ENCODE measurements around the gene KRTAP3-1. TPM values are rescaled to one million over a fixed set of nuclear protein-coding genes. Genes with fewer than 3 reads are reported as not detected.
A peak's percentile ranks its signal among the peaks of the same experiment; 100 is the strongest.
"Not testable (repeated sequence)": the region's sequence is repeated elsewhere in the genome, so short reads cannot be mapped to it uniquely, and the experiment has no call there.

KRTAP3-1 gene
- total and polyA plus RNA-seq, 12 donors = not detected

- no peak for DNase-seq
- no peaks in the 10 kb centered on the region for H3K36me3 ChIP-seq (replicated peaks in 1 of 2)
- no peak overlapping the region for H3K4me3 ChIP-seq
- no peaks in the 10 kb centered on the region for H3K9me3 ChIP-seq (replicated peaks in 1 of 3)
- H3K27ac ChIP-seq = no peak overlapping the region
- TF ChIP-seq, protein P1, sequence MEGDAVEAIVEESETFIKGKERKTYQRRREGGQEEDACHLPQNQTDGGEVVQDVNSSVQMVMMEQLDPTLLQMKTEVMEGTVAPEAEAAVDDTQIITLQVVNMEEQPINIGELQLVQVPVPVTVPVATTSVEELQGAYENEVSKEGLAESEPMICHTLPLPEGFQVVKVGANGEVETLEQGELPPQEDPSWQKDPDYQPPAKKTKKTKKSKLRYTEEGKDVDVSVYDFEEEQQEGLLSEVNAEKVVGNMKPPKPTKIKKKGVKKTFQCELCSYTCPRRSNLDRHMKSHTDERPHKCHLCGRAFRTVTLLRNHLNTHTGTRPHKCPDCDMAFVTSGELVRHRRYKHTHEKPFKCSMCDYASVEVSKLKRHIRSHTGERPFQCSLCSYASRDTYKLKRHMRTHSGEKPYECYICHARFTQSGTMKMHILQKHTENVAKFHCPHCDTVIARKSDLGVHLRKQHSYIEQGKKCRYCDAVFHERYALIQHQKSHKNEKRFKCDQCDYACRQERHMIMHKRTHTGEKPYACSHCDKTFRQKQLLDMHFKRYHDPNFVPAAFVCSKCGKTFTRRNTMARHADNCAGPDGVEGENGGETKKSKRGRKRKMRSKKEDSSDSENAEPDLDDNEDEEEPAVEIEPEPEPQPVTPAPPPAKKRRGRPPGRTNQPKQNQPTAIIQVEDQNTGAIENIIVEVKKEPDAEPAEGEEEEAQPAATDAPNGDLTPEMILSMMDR (IDR thresholded peaks at IDR 0.05) = no peak
- TF ChIP-seq POLR2A (IDR thresholded peaks at IDR 0.05) = no peak
- intact Hi-C loops (cut with DNase I) = no loop called here
- no peaks in the 10 kb centered on the region for H3K4me1 ChIP-seq (replicated peaks in 1 of 2)
- H3K27me3 ChIP-seq = no peaks in the 10 kb centered on the region
Measured at GRCh38 chr17:41052566-41052965, 43.6 kb upstream of the KRTAP3-1 start.

- no peak for DNase-seq
- H3K27ac ChIP-seq = no peak overlapping the region
- H3K27me3 ChIP-seq = no peaks in the 10 kb centered on the region
- H3K4me1 ChIP-seq (replicated peaks in 1 of 2) = no peaks in the 10 kb centered on the region
- H3K36me3 ChIP-seq (replicated peaks in 1 of 2) = no peaks in the 10 kb centered on the region
- TF ChIP-seq, protein P1 (IDR thresholded peaks at IDR 0.05) = no peak
- intact Hi-C loops (cut with DNase I) = no loop called here
- H3K4me3 ChIP-seq = no peak overlapping the region
- H3K9me3 ChIP-seq (replicated peaks in 1 of 3) = no peaks in the 10 kb centered on the region
- 29 to 36% (median 33%) methylated on average over 2 of the region's 2 CpGs for whole genome bisulfite sequencing, 4 donors
Measured at GRCh38 chr17:41049110-41049509, 40.2 kb upstream of the KRTAP3-1 start.

DNA sequence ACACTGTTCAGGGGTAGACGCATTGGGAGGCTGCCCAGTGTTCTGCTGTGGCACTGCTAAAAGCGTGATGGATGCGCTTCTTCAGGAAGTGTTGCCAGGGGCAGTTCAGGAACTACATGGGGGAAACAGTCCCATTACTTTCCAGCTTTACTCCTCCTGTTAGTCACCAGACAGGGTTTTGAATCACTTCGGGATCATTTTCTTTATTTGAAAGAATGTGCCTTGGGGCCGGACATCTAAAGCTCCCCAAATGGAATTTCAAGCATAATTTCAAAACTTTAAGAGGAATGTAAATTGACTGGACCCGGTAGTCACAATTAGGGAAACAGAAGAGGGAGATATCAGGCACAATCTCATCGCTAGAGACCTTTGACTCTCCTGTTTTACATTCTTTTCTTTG lies 39.5 kb upstream of the KRTAP3-1 start:
- Histone ChIP-seq H3K4me3 (no peak overlapping the region), H3K9me3 (replicated peaks in 1 of 3) (no peaks in the 10 kb centered on the region), H3K27me3 (no peaks in the 10 kb centered on the region), H3K27ac (no peak overlapping the region), H3K4me1 (replicated peaks in 1 of 2) (no peaks in the 10 kb centered on the region), H3K36me3 (replicated peaks in 1 of 2) (no peaks in the 10 kb centered on the region)
- no peak for TF ChIP-seq POLR2A (IDR thresholded peaks at IDR 0.05)
- TF ChIP-seq, protein P1 (IDR thresholded peaks at IDR 0.05) = no peak
- no peak for DNase-seq
- intact Hi-C loops (cut with DNase I) = no loop called here
- WGBS, 4 donors = 70 to 81% (median 77%) methylated on average over 7 of the region's 7 CpGs

- H3K4me3 ChIP-seq; H3K27ac ChIP-seq; DNase-seq; H3K36me3 ChIP-seq (replicated peaks in 1 of 2); H3K27me3 ChIP-seq; intact Hi-C loops (cut with DNase I); H3K9me3 ChIP-seq (replicated peaks in 1 of 3); H3K4me1 ChIP-seq (replicated peaks in 1 of 2): not testable (repeated sequence)
- 56 to 68% (median 59%) methylated on average over 5 to 10 of the region's 33 CpGs for WGBS, 4 donors
Measured at GRCh38 chr17:41046735-41047465, 38.0 kb upstream of the KRTAP3-1 start, which contains the start of gene KRTAP2-1. Gene KRTAP2-1 (minus strand): TSS chr17:41047316. CDS start chr17:41047267, 49 bp downstream.

GRCh38 chr17:41042953-41043352 lies 34.0 kb upstream of the KRTAP3-1 start:
- Histone ChIP-seq H3K4me1 (replicated peaks in 1 of 2) (no peaks in the 10 kb centered on the region), H3K27ac (no peak overlapping the region), H3K27me3 (no peaks in the 10 kb centered on the region), H3K4me3 (no peak overlapping the region), H3K36me3 (replicated peaks in 1 of 2) (no peaks in the 10 kb centered on the region), H3K9me3 (replicated peaks in 1 of 3) (no peaks in the 10 kb centered on the region)
- DNase-seq = no peak
- TF ChIP-seq, protein P1 (IDR thresholded peaks at IDR 0.05) = no peak
- TF ChIP-seq POLR2A (IDR thresholded peaks at IDR 0.05) = no peak
- intact Hi-C loops (cut with DNase I) = no loop called here
- 93 to 100% (median 97%) methylated on average over 1 of the region's 1 CpG for WGBS, 4 donors

GRCh38 chr17:41040783-41041571 lies 32.0 kb upstream of the KRTAP3-1 start, which contains the start of gene KRTAP1-1:
Gene KRTAP1-1 (minus strand): TSS chr17:41041450. CDS start chr17:41041397, 53 bp downstream.
- peak in 1 of 7 donors; percentile 54 for DNase-seq
- H3K4me1 ChIP-seq (replicated peaks in 1 of 2); intact Hi-C loops (cut with DNase I); H3K36me3 ChIP-seq (replicated peaks in 1 of 2); H3K9me3 ChIP-seq (replicated peaks in 1 of 3); H3K27ac ChIP-seq; H3K4me3 ChIP-seq; H3K27me3 ChIP-seq: not testable (repeated sequence)
- WGBS, 4 donors = 73 to 82% (median 80%) methylated on average over 8 to 13 of the region's 14 CpGs
